CD4-positive, alpha-beta T cell treated with Interferon alpha-2 for 1 hour (primary cell): ENCODE data around the gene SCIMP.
"Not testable (repeated sequence)": the region's sequence is repeated elsewhere in the genome, so short reads cannot be mapped to it uniquely, and the experiment has no call there.

Experiments
- DNase-seq, 2 donors: peaks; one replicate each; pipeline ENCODE4 v3.0.0-alpha.2; 2020 to 2022

SCIMP gene

DNA sequence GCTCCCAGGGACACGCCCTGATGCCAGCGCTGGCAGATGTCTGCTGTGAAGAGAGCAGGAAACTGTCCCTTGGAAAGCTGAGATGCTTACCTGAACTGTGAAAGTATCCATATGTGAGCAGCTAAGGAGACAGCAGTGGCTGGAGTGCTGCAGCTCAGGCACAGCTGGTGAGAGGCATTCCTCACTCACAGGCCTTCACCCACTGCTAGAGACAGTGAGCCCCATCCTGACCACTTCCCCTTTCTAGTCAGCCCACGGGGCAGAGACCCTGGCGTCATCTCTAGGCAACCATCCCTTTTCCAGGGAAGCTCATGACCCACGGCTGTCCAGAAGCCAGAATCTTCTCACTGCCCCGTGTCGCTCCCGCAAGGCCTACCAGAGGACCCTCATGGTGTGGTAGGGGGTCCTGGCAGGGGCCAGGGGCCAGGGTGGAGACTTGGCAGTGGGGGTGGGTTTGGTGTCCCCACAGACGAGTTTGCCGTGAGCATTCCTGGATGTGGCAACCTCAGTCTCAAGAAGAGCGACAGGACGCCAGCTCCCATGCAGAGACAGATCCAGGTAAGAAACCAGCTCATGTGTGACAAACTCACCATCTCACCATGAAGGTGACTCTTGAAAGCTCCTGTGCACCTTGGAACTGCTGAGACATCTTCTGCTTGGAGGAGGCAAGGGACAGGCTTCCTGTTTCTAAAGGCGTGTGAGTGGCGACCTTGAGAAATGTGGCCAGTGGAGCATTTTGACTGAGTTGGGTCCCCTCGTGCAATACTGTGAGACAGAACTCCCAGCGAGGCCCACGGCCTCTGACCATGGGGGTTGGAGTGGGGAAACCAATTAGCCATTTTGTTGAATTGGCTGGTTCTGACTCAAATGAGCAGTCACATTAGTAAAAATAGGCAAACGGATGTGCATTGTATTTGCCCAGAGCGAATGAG lies at the start of gene SCIMP:
SCIMP (minus strand) TSS at position 216 of the 932 bp plus-strand sequence; CDS start at position 111, 105 bp downstream.
- peak in 1 of 2 donors; percentile 59 for DNase-seq

DNA sequence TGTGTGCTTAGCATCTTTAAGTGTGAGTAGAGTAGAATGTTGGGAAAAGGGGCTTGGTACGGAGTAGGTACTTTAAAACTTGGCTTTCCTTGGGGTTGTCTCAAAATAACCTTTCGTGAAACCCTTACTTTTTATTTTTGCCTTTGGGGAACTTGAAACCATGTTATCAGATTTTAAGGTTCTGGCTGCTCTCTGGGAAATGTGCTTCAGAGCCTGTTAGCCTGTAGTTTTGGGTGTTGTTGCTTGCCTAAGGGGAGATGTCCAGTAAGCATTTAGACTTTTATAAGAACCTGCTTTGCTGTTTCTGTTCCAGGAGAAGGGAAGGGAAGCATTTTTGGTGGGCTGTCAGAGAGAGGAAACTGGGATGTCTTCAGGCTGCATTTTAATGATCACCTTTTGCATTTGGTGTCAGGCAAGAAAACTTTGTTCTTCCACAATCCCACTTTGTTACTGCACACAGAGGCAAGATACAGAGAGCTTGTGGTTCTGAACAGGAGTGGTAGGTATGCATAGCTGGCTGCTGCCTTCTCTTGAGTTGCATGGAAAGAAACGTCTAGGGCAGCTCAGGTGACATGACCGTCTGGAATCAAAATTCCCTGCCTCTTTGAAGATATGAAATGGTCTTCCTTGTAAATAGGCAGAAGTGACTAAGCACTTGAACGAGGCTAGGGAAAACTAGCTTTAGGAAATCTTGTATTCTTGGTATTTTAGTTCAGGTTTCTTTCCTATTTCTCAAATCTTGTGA lies 49.1 kb upstream of the SCIMP start:
- DNase-seq, result no peak

DNA sequence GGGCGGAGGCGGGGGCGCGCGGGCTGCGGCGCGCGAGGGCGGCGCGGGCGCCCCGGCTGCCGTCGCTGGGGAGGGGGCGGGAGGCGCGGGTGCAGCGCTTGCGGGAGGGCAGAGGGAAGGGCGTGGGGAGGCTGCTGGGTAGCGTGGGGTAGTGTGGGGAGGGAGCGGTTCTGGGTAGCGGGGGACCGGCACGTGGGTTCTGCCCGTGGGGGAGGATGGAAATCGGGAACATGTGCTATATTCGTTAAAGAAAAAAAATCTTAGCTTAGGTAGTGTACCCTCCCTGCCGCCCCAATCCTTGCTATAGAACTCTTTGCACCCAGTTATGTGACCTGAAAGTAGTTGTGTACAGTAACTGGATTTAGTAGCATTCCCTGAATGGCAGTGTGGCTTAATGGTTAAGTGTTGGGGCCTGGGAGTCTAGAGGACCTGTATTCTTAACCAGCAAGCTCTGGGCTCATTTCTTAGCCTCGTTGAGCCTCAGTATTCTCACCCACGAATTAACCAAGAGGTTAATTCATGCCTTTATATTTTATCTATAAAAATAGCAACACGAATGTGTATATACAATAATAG lies 48.1 kb upstream of the SCIMP start:
- DNase-seq, result no peak

DNA sequence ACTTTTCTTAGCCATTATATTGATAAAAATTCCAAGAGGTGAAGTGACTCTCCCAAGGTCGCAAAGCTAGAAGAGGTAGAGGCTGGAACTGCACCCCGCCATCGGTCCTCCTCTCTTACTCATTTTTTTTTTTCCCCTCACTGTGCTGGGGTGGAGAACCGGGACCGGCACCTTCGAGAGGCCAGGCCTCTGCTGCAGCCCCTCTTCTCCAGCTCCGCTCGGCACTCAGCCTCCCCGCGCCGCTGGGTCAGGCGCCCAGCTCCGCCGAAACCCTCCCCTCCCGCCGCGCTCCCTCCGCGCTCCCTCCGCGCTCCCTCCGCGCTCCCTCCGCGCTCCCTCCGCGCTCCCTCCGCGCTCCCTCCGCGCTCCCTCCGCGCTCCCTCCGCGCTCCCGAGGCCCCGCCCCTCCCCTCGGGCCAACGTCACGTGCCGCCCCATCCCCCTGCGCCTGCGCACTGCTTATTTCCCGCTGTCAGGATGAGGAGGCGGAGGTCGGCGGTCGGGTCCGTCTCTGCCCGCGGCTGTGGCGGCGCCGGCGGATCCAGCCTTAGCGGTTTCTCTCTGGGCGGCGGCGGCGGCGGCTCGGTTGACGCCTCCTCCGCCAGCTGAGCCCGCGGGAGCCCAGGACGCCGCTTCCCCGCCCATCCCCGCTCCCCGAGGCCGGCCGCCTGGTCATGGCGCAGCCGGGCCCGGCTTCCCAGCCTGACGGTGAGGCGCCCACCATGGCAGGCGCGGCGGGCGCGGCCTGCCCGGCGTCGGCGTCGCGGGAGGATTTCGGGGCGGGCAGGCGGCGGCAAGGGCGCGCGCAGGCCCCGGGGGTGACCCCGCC lies 47.4 kb upstream of the SCIMP start, which contains the start of gene RABEP1:
RABEP1 (plus strand) TSS at position 471 of the 828 bp plus-strand sequence; CDS start at position 674, 203 bp downstream.
- peak; percentile 92 to 96 for DNase-seq

DNA sequence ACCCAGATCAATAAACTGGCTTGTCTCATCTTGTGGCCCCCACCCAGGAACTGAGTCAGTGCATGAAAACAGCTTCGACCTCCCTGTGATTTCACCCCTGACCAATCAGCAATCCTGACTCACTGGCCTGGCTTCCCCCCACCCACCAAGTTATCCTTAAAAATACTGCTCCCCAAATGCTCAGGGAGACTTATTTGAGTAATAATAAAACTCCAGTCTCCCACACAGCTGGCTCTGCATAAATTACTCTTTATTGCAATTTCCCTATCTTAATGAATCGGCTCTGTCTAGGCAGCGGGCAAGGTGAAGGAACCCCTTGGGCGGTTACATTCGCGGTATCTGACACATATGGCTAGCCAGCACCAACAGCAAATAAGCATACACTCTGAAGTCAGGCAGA lies 37.7 kb upstream of the SCIMP start:
- DNase-seq, result no peak

DNA sequence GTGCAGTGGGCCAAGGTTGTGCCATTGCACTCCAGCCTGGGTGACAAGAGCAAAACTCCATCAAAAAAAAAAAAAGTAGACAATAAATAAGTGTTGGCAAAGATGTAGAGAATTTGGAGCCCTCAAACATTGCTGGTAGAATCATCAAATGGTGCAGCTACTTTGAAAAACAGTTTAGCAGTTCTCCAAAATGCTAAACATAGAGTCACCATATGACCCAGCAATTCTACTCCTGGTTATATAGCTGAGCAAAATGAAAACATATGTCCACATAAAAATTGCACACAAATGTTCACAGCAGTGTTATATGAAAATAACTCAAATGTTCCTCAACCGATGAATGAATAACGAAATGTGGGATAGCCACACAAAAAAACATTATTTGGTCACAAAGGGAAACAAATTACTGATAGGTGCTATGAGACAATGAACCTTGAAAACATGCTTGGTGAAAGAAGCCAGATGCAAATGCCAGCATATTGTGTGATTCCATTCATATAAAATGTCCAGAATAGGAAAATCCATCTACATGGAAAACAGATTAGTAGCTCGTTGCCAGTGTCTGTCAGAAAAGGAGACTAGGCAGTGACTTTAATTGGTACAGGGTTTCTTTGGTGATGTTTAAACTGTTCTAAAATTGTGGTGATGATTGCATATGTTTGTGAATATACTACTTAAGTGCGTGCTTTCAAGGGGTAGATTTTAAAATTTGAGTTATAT lies 34.7 kb upstream of the SCIMP start:
- no peak for DNase-seq

DNA sequence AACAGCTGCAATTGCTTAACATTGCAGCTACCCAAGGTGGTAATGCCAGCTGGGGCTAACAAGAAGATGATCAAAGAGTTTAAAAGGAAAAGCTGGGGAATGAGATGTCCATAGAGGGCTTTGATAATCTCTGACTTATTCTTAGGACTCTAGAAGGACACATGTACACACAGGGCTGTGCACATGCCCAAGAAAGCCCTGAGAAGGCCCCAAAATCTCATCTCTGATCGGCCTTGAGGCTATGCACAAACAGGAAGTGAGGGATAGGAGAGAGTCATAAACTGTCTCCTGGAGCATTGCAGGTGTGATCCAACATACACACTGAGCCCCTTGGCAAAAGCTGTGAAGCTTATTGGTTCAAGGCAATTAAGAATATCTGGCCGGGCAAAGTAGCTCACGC lies 30.2 kb upstream of the SCIMP start:
- DNase-seq, result no peak

DNA sequence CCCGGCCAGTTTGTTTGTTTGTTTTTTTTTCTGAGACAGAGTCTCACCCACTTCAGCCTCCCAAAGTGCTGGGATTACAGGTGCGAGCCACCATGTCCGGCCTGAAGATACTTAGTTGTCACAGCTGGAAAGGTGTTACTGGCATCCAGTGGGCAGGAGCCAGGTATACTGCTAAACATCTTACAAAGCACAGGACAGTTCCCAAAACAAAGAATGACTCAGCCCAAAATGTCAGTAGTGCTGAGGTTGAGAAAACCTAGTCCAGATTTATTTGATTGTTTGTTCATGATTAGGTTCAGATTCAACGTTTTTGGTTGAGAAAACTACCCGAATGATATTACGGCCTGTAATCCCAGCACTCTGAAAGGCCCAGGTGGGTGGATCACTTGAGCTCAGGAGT lies 28.8 kb upstream of the SCIMP start:
- no peak for DNase-seq

DNA sequence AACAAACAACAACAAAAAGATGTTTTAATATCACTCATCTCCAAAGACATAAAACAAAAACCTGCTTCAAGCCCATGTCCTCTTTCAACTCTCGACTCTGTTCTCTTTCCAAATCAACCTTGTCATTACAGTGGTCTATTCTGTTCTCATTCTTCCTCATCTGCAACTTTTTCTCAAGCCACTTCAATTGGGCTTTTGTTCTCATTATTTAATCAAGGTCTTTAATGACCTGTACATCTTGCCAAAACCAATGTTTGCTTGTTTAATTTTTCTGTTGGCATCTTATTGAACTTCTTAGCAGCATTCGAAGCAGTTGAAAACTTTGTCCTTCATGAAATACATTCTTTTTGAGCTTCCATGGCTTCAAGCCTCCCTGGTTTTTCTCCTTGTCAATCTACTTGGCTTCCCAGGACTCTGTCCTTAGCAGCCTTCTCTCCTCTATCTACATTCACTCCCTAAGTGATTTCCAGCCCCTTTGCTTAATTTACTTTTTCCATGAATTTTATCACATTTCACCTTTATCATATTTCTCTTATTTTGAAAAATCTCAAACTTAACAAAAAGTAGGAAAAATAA lies 27.8 kb upstream of the SCIMP start:
- no peak for DNase-seq

DNA sequence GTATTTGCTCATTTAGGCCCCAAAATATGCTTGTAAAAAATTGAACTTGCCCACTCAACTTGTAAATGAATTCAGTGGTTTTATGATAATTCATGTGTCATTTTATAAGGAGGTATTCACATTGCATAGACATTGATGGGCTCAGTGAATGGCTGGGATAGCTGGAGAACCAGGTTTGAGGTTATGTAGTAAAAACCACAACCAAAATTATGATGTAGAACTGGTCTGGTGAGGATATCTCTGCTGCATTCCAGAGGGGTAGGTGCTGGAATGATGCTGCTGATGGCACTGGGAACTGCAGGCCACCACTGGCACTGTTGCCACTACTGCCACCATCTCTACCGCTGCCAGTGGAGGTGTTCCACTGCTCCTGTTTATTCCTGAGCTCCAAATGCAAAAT lies 25.9 kb upstream of the SCIMP start:
- no peak for DNase-seq

DNA sequence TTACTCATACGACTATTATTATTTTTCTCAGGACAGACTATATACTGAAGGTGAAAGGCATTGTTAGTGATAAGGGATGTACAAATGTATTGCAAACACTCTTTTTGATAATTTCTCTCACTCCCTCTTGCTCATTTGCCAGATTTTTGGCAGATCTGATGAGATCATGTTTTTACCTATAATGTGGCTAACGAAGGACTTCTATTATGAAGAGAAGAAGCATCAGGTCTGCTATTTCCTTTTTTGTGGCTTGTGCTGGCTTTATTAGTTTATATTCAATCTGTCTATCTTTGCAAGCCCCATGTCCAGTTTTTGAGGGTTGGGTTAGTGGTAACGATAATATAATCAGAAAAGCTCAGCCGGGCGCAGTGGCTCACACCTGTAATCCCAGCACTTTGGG lies 22.5 kb upstream of the SCIMP start:
- DNase-seq, result no peak

DNA sequence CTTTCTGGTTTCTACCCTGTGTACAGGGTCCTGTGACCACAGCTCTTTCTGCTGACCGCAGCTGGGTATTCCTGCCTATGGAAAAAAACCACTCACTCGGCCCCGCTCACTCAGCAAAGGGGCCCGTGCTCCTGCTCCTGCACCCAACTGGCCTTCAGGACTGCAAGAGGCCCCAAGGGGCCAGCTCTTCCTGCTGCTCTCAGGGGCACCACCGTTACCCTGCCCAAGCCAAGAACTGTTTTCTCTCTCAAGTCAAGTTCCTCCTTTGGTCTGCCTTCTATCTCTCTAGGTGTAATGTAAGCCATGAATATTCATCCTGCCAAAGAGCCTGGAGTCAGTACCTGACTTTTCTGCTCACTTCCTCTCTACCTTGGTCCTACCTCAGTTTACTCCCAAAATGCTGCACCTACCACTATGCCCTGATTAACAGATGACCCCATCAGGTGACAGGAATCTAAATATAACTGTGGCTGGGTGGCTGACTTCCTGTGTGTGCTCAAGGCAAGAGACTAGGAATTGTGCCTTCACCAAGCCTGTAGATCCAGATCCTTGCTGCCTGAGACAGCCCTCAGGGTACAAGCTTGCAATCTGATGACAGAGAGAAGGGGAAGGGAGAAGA lies 20.4 kb upstream of the SCIMP start:
- no peak for DNase-seq

DNA sequence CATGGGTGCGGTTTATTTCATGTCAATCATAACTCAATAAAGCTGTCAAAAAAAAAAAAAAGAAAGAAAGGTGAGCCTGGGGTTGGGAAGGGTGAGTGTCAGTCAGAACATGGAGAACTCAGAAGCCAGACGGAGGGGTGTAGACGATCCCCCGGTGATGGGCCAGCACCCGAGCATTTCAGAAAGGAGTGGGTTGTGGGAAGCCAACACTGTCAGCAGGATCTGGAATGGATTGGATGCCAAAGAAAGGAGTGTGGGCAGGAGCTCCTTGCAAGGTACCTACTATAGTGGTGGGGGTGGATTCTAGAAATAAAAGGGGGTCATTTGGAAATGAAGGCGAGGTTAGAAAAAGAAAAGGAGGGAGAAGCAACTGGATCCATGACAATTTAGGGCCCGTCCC lies 19.8 kb upstream of the SCIMP start:
- DNase-seq, result no peak

DNA sequence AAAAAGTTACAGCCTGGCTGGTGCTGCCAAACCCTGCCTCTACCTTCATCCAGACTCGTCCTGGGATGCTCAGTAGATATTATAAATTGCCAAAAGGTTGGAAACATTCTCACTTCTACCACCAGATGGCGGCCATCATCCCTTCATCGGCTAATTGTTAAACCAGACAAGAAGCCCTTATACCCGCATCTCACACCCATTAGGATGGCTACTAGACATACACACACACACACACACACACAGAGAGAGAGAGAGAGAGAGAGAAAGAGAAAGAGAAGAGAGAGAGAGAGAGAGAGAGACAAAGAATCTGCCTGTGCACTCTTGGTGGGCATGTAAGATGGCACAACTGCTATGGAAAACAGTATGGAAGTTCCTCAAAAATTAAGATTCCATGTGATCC lies 15.0 kb upstream of the SCIMP start:
- DNase-seq, result peak; percentile 74 to 84

DNA sequence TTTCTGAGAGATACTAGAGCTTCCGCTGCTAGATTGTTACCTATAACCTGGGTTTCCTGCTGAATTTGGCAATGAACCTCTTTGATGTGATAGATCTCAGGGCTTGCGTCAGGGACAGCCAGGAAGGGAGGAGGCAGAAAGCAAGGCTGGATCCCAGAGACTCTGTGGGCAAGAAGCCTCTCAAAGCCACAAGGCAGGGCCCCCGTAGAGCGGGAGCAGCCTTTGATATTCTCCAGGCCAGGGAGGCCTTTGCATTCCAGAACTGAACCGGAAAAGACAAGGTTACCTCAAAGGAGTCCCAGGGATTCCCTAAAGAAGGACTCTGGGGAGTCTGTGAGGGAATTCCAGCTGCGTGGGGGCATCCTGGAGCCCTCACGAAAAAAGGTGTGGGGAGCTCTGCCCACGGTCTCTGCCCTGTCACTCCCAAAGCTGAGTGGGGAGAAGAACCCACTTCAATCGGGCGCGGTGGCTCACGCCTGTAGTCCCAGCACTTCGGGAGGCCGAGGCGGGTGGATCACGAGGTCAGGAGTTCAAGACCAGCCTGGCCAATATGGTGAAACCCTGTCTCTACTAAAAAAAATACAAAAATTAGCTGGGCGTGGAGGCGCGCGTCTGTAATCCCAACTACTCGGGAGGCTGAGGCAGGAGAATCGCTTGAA lies 14.3 kb upstream of the SCIMP start:
- DNase-seq, result no peak

DNA sequence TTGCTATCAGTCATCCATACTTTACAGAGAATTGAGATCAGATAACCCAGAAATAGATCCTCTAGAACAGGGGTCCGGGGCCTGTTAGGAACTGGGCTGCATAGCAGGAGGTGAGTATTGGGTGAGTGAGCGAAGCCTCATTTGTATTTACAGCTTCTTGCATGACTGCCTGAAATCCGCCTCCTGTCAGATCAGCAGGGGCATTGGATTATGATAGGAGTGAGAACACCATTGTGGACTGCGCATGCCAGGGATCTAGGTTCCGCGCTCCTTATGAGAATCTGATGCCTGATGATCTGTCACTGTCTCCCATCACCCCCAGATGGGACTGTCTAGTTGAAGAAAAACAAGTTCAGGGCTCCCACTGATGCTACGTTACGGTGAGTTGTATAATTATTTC lies 13.0 kb upstream of the SCIMP start:
- no peak for DNase-seq

DNA sequence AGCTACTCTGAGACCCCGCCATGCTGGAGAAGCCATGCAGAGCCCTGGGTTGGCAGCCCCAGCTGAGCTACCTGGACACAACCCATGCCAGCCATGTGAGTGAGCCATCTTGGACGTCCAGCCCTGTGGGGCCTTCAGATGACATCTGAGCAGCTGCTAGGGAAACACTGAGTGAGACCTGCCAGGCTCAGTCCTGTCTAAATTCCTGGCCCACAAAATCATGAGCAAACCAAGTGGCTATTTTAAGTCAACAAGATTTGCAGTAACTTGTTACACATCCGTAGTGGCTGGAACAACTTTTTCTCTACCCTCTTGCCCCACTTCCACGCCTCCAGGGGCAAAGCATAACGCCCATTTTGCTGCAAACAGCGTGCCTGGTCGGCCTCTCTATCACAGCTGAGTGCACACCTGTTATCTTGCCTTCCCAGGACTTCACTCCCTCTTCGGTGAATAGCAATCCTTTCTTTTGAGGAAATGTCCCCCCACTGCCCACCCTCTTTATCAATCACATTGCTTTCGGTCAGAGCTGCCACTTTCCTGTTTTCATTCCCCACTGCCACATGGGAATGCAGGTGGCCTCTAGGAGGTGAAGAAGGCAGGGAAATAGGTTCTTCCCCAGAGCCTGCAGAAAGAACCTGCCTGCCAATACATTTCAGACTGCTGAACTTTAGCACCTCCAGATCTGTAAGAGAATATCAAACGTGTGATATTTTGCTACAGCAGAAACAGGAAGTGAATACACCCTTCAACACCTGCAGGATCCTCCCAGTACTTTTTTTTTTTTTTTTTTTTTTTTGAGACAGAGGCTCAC lies 7.4 kb upstream of the SCIMP start:
- DNase-seq, result peak; percentile 6 to 62

DNA sequence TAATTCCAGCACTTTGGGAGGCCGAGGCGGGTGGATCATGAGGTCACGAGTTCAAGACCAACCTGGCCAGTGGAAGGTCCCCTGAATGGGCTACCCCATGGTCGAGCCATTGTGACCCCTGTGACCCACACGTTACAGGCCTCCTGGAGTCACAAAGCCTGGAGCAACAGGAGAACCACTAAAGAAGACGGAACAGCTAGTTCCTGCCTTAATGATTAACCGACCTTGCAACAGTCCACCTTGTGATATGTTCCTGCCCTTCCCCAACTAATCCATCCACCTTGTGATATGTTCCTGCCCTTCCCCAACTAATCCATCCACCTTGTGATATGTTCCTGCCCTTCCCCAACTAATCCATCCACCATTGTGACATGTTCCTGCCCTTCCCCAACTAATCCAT lies 5.1 kb upstream of the SCIMP start:
- not testable (repeated sequence) for DNase-seq

DNA sequence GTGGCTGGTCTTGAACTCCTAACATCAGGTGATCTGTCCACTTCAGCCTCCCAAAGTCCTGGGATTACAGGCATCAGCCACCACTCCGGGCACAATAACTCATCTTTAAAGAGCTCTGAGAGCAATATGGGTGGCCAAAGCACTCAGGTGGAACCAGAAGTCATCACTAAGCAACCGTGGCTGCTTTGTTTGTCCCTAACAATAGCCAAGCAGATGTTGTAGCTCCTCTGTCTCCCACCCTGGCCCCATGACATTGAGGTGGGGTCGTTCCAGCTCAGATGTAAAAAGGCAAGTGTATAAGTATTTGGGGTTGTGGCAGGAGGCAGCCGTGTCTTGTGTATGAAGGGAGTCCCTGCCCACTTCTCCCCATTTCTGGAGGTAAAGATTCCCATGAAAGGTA lies 3.7 kb upstream of the SCIMP start:
- peak in 1 of 2 donors; percentile 16 for DNase-seq
